Jurkat, Clone E6-1 (cell line): ENCODE measurements around the gene SIGLEC11.
A peak's percentile ranks its signal among the peaks of the same experiment; 100 is the strongest.
"Not testable (repeated sequence)": the region's sequence is repeated elsewhere in the genome, so short reads cannot be mapped to it uniquely, and the experiment has no call there.

ENCODE experiments used
- DNase-seq: peaks from one replicate; pipeline ENCODE4 v3.0.0-alpha.2; 2011; ENCODE audit warnings: low read depth, low spot score
- H3K4me3 ChIP-seq: 2 replicates; pipeline ENCODE4 v1.5.1; 2011; ENCODE audit warnings: mild to moderate bottlenecking, low read length, control low read depth, moderate library complexity

The SIGLEC11 gene

GRCh38 chr19:49930483-49931011 is 30.4 kb downstream of the SIGLEC11 start:
- H3K4me3 ChIP-seq = peak overlapping the region; percentile 34
- no peak for DNase-seq

DNA sequence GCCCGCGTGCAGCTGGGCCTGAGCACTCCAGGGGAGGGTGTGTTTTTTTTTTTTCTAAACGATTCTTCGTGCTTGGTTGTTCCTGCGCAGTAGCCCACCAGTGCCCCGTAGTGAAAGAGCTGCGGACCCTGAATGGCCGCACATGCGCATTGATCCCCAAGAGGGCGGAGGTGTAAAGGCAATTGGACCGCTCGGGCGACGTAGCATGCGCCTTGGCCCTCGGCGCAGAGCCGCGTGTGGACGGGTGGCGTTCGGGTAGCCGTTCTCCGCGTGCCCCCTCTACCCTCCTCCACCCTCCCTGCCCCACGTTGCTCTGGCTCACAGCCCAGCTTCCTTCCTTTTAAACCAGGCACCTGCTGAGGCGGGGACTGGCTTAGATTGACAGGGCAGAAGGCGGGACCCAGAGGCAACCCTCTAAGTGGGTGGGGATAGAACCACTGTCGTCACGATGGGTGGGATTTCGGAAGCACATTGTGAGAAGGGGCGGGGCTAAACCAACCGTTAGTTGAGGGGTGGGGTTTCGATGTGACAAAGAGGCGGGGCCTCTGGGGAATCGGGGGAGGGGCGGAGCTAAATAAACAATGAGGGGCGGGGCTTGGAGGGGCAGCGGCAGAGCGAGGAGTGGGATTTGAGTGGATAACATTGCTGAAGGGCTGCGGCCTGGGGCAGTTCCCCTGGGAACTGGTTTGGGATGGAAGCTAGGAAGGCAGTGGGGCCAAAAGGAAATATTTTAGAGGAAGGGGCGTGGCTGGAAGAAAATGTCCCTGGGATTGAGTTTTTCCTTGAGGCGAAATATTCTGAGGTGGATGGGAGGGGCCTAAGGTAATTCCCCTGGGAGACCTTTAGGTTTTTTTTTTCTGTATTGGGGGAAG is 31.1 kb downstream of the SIGLEC11 start:
- DNase-seq = peak; percentile 97
- H3K4me3 ChIP-seq = peak overlapping the region; percentile 97

GRCh38 chr19:49929121-49929610 is 31.8 kb downstream of the SIGLEC11 start, which contains the start of the genes ATF5 and NUP62:
Gene ATF5, plus strand, starts transcription at chr19:49929205. Its CDS starts 1,646 bp downstream, at chr19:49930851.
Gene NUP62, minus strand, starts transcription at chr19:49929504. Its CDS starts 19,697 bp downstream, at chr19:49909807.
- peak within 1 kb of the TSS; percentile 97 for H3K4me3 ChIP-seq
- DNase-seq = peak; percentile 88

- no peak for DNase-seq
- H3K4me3 ChIP-seq = peak overlapping the region; percentile 97
These were observed 33.3 kb downstream of the SIGLEC11 start for GRCh38 chr19:49927526-49928264.

DNA sequence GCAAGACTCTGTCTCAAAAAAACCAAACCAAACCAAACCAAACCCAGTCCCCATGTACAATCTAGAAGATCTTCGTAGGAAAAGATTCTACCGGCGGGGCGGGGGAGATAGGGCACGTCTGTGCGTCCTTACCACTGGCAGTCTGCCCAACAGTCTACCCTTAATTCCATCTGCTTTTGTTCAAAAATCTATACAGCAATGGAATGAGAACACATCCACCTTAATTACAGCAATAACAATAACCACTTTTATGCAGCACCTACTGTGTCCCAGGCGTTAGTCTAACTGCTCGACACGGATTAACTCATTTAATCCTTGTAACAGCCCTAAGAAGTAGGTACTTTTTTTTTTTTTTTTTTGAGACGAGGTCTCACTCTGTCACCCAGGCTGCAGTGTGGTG is 34.5 kb downstream of the SIGLEC11 start:
- no peak overlapping the region for H3K4me3 ChIP-seq
- DNase-seq = no peak

DNA sequence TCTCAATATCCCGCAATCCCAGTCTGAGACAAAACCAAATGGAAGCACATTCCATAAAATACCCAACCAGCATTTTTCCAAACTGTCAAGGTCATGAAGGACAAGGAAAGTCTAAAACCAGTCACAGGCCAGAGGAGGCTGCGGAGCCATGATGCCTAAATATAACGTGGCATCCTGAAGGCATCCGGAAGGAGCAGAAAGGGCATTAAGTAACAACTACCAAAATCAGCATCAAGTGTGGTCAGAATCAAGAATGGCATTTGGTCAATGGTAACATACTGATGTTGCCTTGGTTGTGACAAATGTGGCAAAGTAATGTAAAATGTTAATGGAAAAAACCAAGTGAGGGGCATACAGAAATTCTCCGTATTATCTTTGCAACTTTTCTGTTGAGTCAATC is 35.5 kb downstream of the SIGLEC11 start:
- no peak for DNase-seq
- H3K4me3 ChIP-seq = no peak overlapping the region

- H3K4me3 ChIP-seq, DNase-seq: not testable (repeated sequence)
These were observed 36.1 kb downstream of the SIGLEC11 start for GRCh38 chr19:49924881-49925210.

GRCh38 chr19:49924004-49924880 is 36.7 kb downstream of the SIGLEC11 start:
- no peak for DNase-seq
- no peak overlapping the region for H3K4me3 ChIP-seq

DNA sequence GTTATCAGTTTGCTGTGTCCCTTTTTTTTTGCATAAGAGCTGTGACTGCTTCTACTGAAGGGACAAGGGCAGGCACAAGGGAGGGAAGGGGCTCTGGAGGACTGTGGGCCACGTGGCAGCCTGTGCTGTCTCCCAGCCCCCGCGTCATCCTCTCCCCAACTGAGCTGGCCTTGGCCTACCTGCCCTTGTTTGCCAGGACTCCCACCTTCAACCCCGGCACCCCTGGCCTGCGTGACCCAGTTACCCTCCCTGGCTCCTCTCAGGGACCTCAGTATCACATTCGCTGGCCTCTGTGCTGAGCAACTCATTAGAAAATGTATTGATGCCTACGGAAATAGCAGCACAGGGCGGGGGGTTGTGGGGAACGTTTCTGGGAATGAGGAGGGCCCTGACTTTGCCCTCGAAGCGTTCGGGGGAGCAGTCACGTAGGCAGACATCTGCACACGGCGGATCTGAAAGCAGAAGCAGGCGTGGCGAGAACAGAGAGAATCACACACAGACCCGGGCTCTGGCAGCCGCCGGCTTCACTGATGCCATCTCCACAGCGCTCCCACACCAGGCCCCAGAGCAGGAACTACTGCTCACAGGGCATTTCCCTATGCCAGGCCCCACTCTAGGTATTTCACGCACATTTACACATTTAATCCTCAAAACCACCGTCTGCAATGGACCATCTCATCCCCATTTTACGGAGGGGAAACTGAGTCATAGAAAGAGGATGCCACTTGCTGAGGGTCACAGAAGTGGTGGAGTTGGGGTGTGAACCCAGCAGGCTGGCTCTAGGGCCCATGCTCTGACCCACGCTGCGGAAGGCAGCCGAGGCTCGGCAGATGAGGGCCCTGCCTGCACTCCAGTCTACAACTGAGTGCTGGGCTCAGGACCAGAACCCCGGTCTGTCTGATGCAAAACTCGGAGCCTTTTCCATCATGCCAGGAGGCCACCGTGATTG is 37.6 kb downstream of the SIGLEC11 start:
- no peak overlapping the region for H3K4me3 ChIP-seq
- no peak for DNase-seq

DNA sequence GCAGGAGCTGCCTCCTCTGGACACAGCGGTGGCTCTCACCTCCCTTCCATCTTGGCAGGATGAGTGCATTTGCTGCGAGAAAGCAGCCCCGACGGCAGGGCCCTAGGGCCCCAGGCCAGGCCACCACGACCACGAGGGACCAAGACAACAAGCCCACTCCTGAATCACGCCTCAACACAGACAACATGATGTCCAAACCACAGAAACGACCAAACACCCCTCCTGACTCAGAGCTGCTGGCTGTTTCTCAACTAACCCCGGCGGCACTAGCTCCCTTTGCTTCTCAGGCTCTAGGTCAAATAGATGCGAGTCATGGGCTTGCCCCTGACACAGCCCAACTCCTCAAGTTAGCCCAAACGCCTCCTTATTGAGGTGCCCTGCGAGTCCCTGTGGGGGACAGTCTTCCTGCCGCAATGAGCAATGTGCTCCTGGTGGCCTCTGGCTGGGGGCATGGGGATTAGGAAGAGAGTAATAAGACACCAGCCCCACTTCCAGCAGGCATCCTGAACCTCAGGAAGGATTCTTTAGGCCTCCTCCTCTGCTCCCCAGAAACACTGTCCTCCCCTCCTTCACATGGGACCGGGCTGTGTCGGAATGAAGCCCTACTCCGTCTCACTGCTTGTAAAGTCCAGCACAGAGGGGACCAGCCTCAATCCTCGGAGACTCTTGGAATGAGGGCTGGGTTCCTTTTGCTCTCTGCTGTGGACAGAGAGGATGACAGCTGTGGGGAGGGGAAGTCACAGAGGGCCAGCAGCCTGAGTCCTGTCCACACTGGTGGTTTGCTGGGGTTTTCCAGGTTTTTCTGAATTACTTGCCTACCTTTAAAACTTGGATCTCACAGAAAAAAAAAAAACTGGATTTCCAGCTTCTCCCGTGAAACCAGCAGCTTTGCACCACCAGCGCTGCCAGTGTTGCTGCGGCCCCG is 38.8 kb downstream of the SIGLEC11 start:
- H3K4me3 ChIP-seq = no peak overlapping the region
- no peak for DNase-seq

- no peak overlapping the region for H3K4me3 ChIP-seq
- DNase-seq = no peak
These were observed 40.2 kb downstream of the SIGLEC11 start for GRCh38 chr19:49920624-49921363.

DNA sequence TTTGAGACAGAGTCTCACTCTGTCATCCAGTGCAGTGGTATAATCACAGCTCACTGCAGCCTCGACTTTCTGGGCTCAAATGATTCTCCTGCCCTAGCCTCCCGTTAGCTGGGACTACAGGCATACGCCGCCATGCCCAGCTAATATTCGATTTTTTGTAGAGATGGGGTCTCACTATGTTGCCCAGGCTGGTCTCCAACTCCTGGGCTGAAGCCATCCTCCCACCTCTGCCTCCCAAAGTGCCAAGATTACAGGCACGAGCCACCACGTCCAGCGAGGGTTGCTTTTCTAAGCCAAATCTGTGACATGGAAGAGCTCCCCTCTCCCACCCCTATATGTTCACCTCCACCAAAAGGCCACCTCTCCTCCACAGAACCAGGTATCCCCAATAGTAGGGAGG is 42.9 kb downstream of the SIGLEC11 start:
- H3K4me3 ChIP-seq = no peak overlapping the region
- no peak for DNase-seq

- H3K4me3 ChIP-seq = no peak overlapping the region
- no peak for DNase-seq
These were observed 43.9 kb downstream of the SIGLEC11 start for GRCh38 chr19:49916839-49917733.

DNA sequence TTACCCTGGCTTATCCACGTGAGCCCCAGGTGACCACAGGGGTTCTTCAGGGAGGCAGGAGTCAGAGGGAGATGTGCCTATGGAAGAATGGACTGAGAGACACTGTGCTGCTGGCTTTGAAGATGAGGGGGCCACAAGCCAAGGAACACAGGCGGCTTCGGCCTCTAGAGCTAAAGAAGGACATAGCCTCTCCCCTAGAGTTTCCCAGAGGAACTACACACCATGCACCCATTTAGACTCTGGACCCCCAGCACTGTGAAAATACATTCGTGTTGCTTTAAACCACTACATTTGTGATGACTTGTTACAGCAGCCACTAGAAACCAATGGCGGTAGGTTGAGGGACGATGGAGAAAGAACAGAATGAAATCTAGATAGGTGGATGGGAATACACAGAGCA is 45.7 kb downstream of the SIGLEC11 start:
- H3K4me3 ChIP-seq = no peak overlapping the region
- DNase-seq = no peak

DNA sequence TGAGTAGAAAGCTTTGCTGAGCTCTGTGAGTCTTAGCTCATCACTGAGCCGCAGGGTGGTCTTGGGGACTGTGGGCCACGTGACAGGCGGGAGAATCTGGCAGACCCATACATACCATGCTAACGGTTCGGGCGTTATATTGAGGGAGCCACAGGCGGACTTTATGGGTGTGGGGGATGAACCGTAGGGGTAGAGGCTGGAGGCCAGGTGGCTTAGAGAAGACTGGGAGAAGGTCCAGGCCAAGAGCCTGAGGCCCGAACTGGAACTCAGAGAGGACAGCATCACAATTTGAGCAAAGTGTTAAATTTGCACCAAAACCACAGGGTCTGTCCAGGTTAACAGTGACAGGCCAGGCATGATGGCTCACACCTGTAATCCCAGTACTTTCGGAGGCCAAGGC is 47.3 kb downstream of the SIGLEC11 start:
- H3K4me3 ChIP-seq = no peak overlapping the region
- DNase-seq = no peak
